Naive thymus-derived CD8-positive, alpha-beta T cell (primary cell): ENCODE measurements around the gene UTRN. TPM values are rescaled to one million over a fixed set of nuclear protein-coding genes. Genes with fewer than 3 reads are reported as not detected.

Source experiments
- polyA plus RNA-seq, 3 donors: library from polyadenylated mRNA; unstranded; fragments of 300-500 nt; fragmentation: Illumina TruSeq; gene quantifications; one replicate each; pipeline ENCODE4 v1.2.3, GENCODE V29; 2021
- total RNA-seq, 8 experiments: library from RNA in 2 of 8; stranded (reverse) in 2 of 8; gene quantifications; one replicate each; pipeline ENCODE4 v1.2.3 and lab custom pipeline; 2021 to 2026

UTRN gene
- total and polyA plus RNA-seq, 5 experiments from 2014 or later = 37.9 to 153 (median 40.3) TPM

Other genes with a start within 250 kb of the UTRN start
- 10 to 100 TPM; 94.8 to 95.3 TPM for gene SF3B5, start 189.8 kb upstream of the UTRN start, total RNA-seq
- 100 to 1,000 TPM; 390 to 417 (median 416) TPM for gene SF3B5, start 189.8 kb upstream of the UTRN start, polyA plus RNA-seq
- 1 to 10 TPM; 2.4 to 3.0 TPM for gene STX11, start 134.8 kb upstream of the UTRN start, total RNA-seq
- 1 to 10 TPM; 1.7 to 8.0 (median 2.5) TPM for gene STX11, start 134.8 kb upstream of the UTRN start, polyA plus RNA-seq